ENCODE measurements around the gene CFAP74.

Gene CFAP74

DNA sequence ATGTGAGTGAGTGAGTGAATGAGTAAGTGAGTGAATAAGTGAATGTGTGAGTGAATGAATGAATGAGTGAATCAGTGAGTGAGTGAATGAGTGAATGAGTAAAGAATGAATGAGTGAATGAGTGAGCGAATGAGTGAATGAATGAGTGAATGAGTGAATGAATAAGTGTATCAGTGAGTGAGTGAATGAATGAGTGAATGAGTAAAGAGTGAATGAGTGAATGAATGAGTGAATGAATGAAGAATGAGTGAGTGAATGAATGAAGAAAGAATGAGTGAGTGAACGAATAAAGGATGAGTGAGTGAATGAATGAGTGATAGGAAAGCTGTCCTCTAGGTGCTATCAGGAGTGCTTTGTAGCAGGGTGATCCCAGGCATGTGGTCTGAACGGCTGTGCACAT is 35.7 kb downstream of the CFAP74 start:
- DNase-seq (ENCODE audit: low read depth): no peak

DNA sequence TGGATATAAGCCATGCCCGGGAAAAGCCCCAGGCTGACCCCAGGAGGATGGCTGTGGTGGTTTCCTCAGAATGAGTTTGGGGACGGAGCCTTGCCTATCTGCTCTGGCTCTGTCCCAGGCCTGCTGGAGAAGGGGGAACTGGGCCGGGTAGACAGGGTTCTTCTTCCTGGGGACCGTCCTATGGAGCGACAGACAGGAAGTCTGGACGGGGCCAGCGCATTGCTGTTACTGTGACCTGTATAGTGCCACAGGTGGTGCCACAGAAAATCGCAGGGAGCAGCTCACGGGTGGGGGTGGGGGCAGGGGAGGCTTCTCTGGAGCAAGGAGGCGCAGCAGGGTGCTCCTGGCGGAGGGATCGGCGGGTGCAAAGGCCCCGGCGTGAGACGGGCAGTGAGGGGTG is 36.4 kb downstream of the CFAP74 start:
- DNase-seq (ENCODE audit: low read depth): no peak

DNA sequence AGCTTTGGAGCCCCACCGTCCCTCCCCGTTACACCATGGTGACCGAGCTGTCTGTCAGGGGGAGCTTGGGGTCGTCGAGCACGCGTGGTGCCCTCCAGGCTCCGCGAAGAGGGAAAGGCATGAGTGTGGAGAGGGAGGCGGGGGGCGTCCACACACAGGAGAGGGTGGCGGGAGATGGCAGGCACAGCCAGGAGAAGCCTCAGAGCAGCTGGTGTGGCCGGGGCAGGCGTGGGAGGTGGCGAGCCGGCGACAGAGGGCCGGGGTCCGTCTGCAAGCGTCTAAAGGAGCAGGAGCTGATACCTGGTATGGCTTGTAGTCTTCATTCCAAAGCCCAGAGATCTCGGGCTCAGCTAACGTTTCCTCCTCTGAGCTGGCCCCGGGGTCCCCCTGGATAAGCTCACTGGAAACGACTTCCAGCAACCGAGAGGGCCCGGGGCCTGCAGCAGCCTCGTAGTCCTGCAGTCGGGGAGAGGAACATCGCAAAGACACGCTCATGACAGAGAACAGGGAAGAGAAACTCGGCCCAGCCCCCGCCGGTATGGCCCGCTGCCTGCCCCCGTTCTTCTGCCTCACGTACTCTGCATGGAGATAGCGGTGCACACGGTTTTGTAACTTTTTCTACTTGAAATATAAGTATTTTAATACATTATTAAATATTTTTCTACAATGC is 37.4 kb downstream of the CFAP74 start:
- DNase-seq (ENCODE audit: low read depth): no peak

DNA sequence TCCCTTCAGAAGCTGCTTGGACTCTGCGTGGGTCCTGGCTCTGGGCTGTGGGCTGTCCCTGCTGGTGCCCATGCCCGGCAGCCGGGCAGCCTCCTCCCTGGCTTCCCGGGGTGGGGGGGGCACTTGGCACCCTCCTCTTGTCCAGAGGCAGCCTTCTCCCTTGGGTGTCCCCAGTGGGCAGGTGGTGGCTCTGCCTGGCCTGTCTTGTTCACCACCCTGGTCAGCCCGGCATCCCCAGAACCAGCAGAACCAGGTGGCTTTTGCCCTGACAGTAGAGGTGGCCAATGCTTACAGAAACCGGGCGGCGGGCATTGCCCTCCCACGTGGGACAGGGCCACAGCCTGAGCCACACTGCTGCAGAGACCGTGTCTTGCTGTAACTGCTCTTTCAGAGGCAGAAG is 38.0 kb downstream of the CFAP74 start:
- DNase-seq (ENCODE audit: low read depth): no peak

DNA sequence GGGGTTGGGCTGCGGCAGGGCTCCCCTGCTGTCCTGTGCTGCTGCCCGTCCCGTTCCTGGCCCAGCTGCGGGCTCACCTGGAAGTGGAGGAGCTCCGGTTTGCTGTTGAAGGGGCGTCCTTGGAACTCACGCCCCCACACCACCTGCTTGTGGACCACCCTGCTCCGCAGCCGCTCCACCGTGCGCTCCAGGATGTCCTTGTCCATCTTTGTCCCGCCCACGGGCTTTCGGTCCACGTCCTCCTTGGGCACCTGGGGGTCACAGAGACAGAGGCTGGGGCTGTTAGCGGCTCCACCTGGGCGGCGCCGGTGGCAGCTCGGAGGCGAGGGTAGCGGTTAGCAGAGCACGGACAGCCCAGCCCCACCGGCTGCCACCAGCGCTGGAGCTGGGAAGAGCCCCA is 38.8 kb downstream of the CFAP74 start:
- no peak for DNase-seq (ENCODE audit: low read depth)

DNA sequence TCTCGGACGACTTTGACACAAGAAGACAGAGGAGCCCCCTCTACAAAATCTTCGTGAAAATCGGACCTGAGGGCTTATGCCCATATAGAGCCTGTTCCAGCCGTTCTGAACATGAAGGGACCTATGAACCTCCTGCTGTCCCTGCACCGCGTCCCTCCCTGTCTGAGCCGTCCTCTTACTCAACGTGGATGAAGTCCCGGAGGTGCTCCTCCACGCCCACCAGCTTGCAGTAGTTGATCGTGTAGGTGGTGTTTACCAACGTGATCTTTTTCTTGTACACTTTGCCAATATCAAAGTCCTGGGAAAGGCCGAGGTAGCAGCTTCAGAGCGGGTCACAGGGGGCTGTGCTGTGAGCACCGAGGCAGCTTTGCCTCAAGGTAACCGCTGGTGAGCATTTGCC is 40.0 kb downstream of the CFAP74 start:
- DNase-seq (ENCODE audit: low read depth): no peak

DNA sequence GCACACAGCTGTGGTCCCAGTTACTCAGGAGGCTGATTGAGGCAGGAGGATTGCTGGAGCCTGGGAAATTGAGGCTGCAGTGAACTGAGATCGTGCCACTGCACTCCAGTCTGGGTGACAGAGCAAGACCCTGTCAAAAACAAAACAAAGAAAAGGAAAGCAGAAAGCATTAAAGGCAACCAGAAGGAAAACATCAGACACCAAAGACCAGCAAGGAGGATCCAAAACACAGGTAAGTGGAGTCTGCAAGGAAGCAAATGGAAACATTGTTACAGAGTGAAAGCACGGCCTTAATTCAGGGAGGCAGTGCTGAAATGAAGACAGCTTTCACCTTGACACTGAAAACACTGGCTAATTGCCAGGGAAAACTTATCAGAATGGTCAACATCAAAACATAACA is 40.8 kb downstream of the CFAP74 start:
- DNase-seq (ENCODE audit: low read depth): no peak

DNA sequence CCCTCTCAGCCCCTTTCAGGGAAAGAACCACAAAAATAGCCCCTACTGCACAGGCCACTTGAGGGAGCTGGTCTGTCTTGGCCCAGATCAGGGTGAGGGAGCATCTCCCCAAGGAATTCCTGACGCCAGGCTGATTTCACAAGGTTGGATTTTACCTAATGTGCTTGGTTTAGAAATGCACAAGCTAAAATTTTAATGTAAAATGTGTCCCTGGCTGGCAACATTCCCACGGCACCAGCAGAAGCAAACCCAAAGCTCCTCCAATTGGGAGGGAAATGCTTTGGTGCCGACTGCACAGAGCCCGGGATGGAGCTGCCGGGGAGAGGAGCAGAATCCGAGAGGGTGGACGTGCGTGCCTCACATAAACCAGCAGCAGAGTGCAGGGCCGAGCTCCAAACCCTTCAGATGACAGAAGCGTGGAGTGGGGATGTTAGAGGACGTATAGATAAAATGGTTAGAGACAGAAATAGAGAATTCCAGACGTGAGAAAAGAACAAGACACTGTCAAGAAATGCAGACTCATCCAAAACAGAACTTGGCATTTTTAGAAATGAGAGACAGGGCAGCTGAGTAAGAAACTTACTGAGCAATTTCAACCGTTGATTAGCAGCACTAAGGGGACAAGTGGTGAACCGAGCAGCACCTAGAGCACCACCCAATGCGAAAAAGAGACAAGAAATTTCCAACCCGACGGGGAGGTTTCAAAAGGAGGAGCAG is 42.9 kb downstream of the CFAP74 start:
- DNase-seq (ENCODE audit: low read depth): no peak

DNA sequence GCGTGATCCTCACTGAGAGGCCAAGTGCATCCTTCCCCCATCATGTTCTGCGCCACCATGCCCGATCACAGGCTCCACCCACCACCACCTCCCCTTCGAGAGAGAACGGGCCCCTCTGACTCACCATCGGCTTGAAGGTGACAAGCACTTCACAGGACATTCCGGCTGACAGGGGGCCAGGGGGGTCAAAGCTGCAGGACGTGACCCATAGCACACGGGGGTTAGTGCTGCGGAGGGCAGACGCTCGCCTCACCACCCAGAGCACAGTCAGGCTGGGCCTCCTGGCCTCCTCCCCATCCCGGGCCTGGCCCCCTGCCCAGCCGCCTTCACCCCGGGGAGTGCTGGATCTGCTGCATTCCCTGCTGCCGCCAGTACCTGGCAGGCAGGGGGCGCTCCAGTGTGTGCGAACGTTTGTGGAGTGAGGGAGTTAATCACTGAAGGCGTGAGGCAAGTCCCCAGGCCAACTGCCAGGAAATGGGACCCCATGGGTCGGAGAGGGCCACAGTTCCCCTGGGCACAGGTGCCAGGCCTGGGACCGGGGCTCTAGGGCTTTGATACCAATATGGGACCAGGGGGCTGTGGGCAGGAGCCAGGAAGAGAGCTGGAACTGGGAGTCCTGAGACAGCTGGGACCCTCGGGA is 43.6 kb downstream of the CFAP74 start:
- peak; percentile 55 for DNase-seq (ENCODE audit: low read depth)

DNA sequence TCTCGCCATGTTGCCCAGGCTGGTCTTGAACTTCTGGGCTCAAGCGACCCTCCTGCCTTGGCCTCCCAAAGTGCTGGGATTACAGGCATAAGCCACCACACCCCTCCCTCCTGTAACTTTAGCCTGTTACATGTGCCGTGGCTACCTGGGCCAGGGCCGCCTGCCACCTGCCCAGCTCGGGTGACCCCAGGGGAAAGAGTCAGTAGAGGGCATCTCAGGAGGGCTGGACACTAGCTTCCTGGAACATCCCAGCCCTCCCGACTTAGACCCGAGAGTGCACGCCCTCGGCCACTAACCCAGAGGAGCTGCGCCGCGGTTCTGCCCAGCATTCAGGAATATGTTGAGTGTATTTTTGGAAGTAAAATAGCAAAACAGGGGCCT is 44.1 kb downstream of the CFAP74 start:
- no peak for DNase-seq (ENCODE audit: low read depth)

DNA sequence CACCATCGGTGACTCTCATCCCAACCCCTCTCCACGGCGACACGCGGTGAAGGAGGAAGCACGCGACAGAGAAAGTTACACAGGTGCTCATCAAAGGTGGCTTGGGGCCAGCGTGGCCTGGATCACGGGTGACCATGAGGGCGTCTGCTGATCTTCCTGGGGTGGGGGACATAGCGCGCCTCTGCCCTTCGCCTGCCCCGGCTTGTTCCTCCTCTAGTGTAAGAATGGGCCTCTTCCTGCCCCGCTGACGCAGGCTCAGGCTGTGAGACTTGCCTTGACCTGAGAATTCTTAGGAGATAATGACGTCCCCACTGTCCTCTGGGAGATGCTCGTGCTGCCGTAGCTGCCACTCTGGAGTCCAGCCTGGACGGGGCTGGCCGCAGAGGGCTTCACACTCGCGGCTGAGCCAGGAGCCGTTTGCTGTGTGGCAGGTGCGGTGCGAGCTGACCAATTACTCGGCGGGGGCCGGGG is 45.5 kb downstream of the CFAP74 start:
- DNase-seq (ENCODE audit: low read depth): no peak

DNA sequence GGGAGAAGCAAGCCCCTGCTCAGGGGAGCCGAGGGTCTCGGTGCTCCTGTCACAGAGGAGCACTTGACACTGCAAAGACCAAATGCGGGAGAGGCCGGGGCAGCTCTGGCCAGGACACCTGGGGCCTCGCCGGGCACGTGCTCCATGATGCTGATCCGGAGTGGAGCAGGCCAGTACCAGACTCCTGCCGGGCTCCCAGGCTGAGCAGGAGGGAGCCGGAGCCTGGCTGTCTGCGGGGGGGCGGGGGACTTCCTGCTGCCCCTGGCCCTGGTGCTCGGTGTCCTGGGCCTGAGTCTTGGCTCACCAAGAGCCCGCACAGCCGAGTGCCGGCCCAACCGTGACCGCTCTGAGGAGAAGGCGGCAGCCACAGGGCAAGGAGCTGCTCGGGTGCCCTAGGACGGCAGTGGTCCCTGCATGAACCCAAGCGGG is 46.0 kb downstream of the CFAP74 start:
- no peak for DNase-seq (ENCODE audit: low read depth)

DNA sequence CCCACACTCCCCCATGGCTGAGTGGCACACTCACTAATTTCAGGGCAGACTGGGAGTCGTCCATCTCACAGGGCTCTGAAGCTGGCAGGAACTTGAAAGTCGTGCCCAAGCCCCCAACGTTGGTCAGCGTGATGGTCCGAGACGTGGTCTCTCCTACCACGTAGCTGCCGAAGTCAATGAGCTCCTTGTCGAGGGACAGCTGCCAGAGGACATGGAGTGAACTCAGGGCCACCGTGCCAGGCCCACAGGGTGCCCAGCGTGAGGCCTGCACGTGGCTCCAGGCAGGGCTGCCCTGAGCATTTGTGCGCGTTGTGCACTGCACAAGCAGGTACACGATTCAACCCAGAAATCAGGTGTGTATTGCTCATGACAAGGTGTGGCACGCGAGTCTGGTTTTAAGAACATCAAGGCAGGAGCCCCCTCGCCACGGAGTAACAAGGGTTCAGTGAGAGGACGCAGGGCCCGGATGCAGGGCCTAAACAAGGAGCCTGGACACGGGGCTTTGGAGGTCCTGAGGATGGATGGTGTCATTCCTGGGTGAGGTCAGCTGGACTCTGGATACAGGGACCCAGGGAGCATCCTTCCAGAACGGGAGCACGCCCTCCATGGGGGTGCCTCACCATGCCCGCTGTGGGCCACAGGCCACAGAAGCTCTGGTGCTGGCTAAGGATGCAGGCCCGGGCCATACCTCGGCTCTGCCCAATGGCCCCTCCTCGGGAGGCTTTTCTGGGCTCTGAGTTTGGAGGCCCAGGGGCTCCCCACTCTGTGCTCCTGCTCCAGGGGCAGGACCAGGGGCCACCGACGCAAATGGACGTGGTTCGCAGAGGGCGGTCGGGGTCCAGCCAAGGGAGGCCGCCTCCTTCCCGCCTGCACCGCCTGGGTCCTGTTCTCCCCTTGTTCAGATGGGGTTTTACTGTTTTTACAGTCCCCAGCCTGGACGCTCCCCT is 46.7 kb downstream of the CFAP74 start:
- no peak for DNase-seq (ENCODE audit: low read depth)

DNA sequence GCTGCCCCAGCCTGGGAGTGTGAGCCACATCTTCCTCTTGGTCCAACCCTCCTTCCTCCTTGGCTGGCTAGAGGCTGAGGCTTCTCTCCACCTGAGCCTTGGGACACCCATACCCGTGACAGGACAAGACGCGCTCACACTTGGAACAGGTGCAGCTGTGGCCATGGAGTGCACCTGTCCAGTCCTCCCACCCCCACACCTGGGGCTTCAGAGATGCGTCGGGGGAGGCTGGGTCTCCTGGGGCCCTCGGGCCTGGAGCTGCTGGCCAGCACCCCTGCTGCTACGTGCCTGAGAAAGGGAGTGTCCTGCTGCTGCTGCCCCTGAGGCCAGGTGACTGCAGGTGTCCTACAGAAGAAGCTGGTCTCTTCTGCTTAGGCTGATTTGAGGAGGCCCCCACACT is 47.5 kb downstream of the CFAP74 start:
- no peak for DNase-seq (ENCODE audit: low read depth)

DNA sequence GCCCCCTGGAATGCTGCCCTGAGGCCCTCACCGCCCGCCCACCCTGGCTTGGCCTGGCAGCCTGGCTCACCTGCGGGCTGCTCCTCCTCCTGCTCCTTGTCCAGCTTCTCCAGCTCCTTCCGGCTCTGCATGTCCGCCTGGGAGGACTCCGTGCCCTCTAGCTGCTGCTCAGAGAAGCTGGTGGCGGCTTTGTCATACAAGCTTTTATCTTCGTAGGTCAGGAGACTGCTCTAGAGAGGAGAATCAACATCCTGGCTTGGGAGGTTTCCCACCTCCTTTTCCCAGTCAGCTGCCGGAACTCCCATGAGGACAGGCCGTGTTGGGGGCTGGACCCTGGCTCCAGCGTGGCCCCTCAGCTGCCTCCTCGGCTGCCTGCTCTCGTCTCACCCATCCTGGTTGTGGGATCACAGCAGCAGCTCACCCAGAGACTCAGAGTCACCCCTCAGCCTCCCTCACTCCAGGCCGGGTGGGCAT is 47.9 kb downstream of the CFAP74 start:
- DNase-seq (ENCODE audit: low read depth): no peak

DNA sequence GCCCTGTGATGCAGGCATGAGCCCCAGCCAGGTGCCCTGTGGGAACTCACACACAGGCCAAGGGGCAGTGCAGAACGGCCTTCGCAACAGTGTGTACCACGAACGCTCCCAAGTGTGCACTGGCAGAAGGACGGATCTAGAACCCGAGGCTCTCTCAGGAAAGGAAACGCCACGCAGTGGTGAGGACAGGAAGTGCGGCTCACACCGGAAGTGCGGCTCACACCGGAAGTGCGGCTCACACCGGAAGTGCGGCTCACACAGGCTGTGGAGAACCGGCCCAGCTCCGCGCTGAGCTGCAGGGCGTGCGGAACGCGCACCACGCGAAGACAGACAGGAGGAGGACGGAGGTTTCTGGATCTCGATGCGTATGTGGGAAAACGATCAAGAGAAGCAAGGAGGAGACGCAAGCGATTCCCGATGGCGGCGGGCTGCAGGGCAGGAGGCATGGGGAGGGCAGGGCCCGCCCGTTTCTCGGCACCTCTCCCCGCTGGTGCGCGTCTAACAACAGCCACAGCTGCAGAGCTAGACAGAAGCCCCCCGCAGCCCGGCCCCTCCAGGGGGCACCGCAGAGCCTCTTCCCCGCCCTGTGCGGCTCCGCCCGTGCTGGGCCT is 48.6 kb downstream of the CFAP74 start:
- DNase-seq (ENCODE audit: low read depth): no peak

DNA sequence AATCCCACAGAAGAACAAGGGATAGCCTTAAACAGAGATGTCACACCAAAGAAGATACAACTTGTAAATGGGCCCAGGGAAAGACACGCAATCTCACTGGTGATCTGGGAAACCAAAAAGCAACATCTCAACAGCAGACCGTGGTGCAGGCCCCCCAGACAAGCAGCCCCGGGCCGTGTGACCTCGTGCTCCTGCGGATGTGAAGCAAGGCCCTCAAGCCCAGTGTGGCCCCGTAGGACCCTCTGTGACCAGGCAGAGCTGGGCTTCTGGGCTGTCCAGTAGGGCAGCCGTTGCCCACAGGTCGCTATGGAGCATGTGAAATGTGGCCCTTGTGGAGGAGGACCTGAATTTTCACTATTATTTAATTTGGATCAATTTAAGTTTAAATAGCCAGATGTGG is 49.6 kb downstream of the CFAP74 start:
- no peak for DNase-seq (ENCODE audit: low read depth)

DNA sequence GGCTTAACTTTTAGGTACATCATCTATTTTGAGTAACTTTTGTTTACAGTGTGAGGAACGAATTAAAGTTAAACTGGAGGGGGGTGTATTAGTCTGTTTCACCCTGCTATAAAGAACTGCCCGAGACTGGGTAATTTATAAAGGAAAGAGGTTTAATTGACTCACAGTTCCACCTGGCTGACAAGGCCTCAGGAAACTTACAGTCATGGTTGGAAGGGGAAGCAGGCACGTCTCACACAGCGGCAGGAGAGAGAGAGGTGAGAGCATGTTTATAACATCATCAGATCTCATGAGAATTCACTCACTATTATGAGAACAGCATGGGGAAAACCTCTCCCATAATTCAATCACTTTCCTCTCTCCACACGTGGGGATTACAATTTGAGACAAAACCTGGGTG is 52.6 kb downstream of the CFAP74 start:
- no peak for DNase-seq (ENCODE audit: low read depth)

DNA sequence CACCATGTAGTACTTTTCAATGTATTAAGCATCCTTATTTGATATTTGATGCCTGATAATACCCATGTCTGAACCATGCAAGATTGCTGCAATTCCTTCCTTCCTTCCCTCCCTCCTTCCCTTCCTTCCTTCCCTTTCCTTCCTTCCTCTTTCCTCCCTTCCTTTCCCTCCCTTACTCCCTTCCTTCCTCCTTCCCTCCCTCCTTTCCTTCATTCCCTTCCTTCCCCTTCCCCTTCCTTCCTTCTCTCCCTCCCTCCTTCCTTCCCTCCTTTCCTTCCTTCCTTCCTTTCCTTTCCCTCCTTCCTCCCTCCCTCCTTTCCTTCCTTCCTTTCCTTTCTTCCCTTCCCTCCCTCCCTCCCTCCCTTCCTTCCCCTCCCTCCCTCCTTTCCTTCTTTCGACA is 54.8 kb downstream of the CFAP74 start:
- DNase-seq (ENCODE audit: low read depth): no peak

DNA sequence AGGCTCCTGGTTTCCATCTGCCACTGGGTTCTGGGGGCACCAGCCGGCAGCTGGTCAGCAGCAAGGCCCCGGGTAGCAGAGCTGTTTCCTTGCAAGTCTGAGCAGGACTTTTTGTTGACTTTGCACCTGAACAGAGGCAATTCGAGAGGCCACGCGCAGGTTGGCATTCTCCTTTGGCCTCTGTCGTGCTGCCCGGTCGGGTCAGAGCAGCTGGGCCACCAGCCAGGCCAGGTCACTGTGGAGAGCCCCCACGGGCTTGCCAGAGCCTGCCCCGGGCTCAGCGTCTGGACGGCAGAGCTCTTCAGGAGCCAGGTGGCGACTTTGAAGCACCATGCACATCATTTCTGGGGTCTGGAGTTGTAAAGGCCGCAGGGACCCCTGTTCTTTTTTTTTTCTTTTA is 56.1 kb downstream of the CFAP74 start:
- DNase-seq (ENCODE audit: low read depth): no peak

DNA sequence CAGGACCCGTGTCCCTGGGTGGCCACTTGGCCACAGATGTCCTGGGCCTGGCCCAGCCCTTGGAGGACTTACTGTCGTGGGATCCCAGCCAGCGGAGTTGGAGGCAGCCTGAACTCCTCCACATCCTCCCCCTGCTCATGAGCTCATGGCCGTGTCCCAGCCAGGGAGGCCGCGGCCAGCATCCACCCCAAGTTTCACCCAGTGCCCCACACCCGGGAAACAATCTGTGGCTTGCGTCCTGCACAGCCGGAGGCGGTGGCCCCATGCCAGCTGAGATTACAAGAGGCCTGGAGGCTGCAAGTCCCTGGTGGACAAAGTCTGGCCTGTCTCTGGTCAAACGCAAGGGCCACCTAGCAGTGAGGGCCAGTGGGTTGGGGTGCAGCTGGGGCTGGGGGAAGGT is 57.0 kb downstream of the CFAP74 start:
- no peak for DNase-seq (ENCODE audit: low read depth)

Measured in activated T-cell treated with anti-CD3 and anti-CD28 coated beads for 1 hour (primary cell).